ENCODE measurements around the gene ZDHHC14. TPM values are rescaled to one million over a fixed set of nuclear protein-coding genes. Genes with fewer than 3 reads are reported as not detected.
A peak's percentile ranks its signal among the peaks of the same experiment; 100 is the strongest.
"Not testable (repeated sequence)": the region's sequence is repeated elsewhere in the genome, so short reads cannot be mapped to it uniquely, and the experiment has no call there.

ZDHHC14 gene
- total RNA-seq, 1 donor: 7.9 TPM

DNA sequence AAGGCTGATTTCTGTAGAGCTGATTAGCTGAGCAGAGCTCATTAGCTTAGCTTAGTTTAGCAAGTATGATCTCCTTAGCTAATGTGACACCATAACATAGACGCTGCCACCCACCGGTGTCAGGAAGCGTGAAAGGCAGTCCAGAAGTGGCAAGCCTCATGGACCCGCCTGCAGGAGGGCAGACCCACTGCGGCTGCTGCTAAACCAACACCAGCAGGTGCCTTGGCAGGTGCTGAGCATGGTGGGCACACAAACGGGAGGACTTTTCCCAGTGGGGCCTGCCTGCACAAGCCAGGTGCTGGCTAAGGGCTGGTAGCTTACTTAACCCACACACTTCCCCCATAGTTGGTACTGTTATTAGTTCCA is 22.7 kb downstream of the ZDHHC14 start:
- TF ChIP-seq, protein P1, sequence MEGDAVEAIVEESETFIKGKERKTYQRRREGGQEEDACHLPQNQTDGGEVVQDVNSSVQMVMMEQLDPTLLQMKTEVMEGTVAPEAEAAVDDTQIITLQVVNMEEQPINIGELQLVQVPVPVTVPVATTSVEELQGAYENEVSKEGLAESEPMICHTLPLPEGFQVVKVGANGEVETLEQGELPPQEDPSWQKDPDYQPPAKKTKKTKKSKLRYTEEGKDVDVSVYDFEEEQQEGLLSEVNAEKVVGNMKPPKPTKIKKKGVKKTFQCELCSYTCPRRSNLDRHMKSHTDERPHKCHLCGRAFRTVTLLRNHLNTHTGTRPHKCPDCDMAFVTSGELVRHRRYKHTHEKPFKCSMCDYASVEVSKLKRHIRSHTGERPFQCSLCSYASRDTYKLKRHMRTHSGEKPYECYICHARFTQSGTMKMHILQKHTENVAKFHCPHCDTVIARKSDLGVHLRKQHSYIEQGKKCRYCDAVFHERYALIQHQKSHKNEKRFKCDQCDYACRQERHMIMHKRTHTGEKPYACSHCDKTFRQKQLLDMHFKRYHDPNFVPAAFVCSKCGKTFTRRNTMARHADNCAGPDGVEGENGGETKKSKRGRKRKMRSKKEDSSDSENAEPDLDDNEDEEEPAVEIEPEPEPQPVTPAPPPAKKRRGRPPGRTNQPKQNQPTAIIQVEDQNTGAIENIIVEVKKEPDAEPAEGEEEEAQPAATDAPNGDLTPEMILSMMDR (IDR thresholded peaks at IDR 0.05; ENCODE audit: insufficient read depth, low read length): no peak
- H3K4me3 ChIP-seq (ENCODE audit: low read depth, low read length): no peak overlapping the region
- no peak for DNase-seq (ENCODE audit: low read depth)

DNA sequence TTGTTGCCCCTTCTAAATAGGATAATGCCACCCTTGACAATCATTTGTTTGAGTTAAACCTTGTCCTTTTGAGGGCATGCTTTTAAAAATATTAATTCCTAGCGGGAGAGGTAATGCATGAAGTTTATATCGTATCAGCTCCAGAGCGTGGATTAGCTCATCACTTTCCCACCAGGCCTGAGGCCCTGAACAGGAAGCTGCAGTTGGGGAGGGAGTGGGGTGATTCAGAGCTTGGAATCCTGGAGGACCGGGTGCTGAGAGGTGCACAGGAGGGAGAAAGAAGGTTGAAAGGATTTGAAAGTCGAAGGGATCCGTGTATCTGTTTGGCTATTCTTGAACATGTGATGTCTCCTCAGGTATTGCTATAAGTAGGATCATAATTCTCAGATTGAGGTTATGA is 25.0 kb downstream of the ZDHHC14 start:
- no peak overlapping the region for H3K4me3 ChIP-seq (ENCODE audit: low read depth, low read length)
- no peak for DNase-seq (ENCODE audit: low read depth)
- TF ChIP-seq, protein P1 (IDR thresholded peaks at IDR 0.05; ENCODE audit: insufficient read depth, low read length): no peak

DNA sequence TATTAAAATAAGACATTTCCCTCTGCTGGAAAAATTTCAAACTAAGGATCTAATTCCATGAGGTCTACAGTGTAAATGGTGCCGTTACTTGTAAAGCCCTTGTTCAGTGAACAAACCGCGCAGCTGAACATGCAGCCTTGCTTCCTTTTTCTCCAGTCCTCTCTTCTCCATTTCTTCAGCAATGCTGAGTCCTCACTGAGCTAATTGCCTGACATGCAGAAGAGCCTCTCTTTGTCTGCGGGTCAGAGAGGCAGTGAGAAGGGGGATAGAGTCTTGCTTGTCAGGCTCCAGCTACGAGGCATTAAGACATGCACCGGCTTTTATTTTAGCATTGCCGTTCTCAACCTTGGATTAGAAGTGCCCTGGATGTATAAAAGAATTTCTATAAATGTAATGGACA is 25.7 kb downstream of the ZDHHC14 start:
- TF ChIP-seq, protein P1 (IDR thresholded peaks at IDR 0.05; ENCODE audit: insufficient read depth, low read length): no peak
- H3K4me3 ChIP-seq (ENCODE audit: low read depth, low read length): no peak overlapping the region
- DNase-seq (ENCODE audit: low read depth): no peak

DNA sequence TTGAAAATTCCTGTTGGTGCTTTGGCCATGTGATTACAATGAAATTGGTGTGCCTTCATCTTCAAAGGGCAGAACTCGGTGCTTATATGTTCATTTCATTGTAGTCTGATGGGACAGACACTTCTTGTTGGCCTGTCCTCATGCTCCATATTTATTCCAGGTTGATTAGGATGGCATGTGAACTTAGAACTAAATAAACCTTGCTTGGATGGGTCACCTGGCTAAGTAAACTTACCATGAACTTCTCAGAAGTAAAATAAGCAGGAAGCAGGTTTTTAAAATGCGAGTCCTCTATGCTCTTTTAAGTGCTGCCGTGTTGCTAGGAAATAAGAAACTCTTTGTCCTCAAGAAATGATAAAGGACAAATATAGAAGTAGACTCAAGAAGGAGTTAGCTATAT is 26.7 kb downstream of the ZDHHC14 start:
- DNase-seq (ENCODE audit: low read depth): no peak
- H3K4me3 ChIP-seq (ENCODE audit: low read depth, low read length): no peak overlapping the region
- TF ChIP-seq, protein P1 (IDR thresholded peaks at IDR 0.05; ENCODE audit: insufficient read depth, low read length): no peak

DNA sequence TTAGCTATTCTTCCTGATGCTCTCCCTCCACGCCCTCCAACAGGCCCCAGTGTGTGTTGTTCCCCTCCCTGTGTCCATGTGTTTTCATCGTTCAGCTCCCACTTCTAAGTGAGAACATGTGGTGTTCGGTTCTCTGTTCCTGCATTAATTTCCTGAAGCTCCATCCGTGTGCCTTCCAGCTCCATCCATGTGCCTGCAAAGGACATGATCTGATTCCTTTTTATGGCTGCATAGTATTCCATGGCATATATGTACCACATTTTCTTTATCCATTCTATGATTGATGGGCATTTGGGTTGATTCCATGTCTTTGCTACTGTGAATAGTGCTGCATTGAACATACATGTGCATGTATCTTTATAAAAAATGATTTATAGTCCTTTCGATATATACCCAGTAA is 27.4 kb downstream of the ZDHHC14 start:
- not testable (repeated sequence) for H3K4me3 ChIP-seq (ENCODE audit: low read depth, low read length)

DNA sequence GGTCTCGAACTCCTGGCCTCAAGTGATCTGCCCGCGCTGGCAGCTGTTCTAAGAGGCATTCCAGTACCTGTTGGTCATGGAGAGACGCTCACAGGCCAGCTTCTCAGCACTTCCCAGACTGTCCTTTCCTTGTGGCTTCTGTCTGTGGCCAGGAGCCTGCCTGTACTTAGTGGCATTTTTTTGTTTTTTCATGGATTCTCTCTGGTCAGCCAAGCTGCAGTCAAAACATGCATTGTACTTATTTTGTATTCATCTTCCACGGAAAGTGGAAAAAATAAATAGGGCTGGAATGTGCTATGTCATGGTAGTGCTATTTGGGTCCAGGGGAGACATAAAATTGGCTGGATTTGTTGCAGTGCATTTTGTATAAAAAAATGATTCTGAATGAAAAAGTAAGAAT is 29.1 kb downstream of the ZDHHC14 start:
- TF ChIP-seq, protein P1 (IDR thresholded peaks at IDR 0.05; ENCODE audit: insufficient read depth, low read length): no peak
- DNase-seq (ENCODE audit: low read depth): peak; percentile 38
- H3K4me3 ChIP-seq (ENCODE audit: low read depth, low read length): no peak overlapping the region

More for the DNA sequence above, 27.4 kb downstream of the ZDHHC14 start:
- DNase-seq (ENCODE audit: low read depth): not testable (repeated sequence)

DNA sequence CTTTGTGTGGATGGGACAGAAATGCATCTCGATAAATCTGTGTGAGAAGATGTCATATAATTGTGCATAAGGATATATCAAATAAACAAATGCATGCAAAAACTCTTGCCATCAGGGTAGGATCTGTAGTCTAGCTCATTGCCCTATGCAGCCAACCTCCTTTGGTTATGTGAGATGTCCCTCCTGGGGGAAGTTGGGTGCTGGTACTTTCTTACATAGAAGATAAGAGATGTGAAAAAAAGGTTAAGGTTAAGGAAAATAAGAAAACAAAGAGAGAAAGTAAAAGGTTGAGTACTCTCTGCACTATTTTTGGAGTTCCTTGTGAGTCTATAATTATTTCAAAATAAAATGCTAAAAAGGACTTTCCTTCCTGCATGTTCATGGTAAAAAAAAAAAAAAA is 30.4 kb downstream of the ZDHHC14 start:
- TF ChIP-seq, protein P1 (IDR thresholded peaks at IDR 0.05; ENCODE audit: insufficient read depth, low read length): no peak
- DNase-seq (ENCODE audit: low read depth): no peak
- H3K4me3 ChIP-seq (ENCODE audit: low read depth, low read length): no peak overlapping the region
